Activated naive CD4-positive, alpha-beta T cell treated with anti-CD3 and anti-CD28 coated beads, Interleukin-2, amount 50 U/mL, for 16 hours (primary cell): ENCODE data around the gene NUP214.
"Not testable (repeated sequence)": the region's sequence is repeated elsewhere in the genome, so short reads cannot be mapped to it uniquely, and the experiment has no call there.

Experiments used
- DNase-seq: peaks from one replicate; pipeline ENCODE4 v3.0.0-alpha.2; 2020

Gene NUP214

GRCh38 chr9:131201856-131202255 lies 76.5 kb downstream of the NUP214 start:
- DNase-seq: no peak

- DNase-seq: no peak
Observed at GRCh38 chr9:131203431-131204218, 78.2 kb downstream of the NUP214 start.

DNA sequence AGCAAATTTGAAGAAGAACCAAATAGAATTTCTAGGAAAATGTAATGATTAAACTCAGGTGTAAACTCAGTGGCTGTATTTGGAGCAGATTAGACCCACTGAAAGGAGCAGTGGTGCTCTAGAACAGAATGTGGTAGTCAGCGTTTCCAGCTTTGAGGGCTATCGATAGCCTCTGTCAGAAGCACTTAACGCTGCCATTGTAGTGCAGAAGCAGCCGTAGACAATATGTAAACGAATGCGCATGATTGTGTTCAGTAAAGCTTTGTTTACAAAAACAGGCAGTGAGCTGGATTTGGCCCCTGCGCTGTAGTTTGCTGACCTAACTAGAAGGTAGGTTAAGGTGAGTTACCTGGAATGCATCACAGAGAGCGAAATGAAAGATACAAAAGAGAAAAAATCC lies 78.9 kb downstream of the NUP214 start:
- no peak for DNase-seq

- no peak for DNase-seq
Observed at GRCh38 chr9:131206495-131206894, 81.1 kb downstream of the NUP214 start.

GRCh38 chr9:131211920-131212319 lies 86.5 kb downstream of the NUP214 start:
- DNase-seq: not testable (repeated sequence)

GRCh38 chr9:131214286-131214856 lies 89.0 kb downstream of the NUP214 start:
- DNase-seq: no peak

- no peak for DNase-seq
Observed at GRCh38 chr9:131214876-131215275, 89.5 kb downstream of the NUP214 start.

- DNase-seq: no peak
Observed at GRCh38 chr9:131216806-131217205, 91.4 kb downstream of the NUP214 start.

- no peak for DNase-seq
Observed at GRCh38 chr9:131217331-131218031, 92.1 kb downstream of the NUP214 start.

- DNase-seq: no peak
Observed at GRCh38 chr9:131218370-131218769, 93.0 kb downstream of the NUP214 start.

GRCh38 chr9:131220485-131220884 lies 95.1 kb downstream of the NUP214 start:
- DNase-seq: no peak

- DNase-seq: no peak
Observed at GRCh38 chr9:131222460-131222859, 97.1 kb downstream of the NUP214 start.

GRCh38 chr9:131226226-131226625 lies 100.8 kb downstream of the NUP214 start:
- DNase-seq: no peak

GRCh38 chr9:131227112-131227958 lies 101.9 kb downstream of the NUP214 start:
- DNase-seq: no peak

DNA sequence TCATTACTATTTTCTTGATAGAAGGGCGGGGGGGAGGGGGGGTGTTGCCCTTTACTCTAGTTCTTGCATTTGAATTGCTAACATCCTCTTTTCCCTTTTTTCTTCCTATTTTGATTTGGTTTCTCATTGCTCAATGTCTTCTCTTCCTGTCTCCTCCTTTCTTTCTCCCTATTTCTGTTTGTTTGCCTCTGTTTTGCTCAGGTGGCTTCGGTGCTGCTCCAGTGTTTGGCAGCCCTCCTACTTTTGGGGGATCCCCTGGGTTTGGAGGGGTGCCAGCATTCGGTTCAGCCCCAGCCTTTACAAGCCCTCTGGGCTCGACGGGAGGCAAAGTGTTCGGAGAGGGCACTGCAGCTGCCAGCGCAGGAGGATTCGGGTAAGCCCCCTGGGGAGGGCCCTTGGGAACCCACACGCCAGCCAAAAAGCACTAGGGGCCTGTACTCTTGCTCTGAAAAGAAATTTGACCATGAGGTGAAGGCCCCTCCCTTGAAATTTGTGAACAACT lies 102.6 kb downstream of the NUP214 start:
- DNase-seq: no peak

GRCh38 chr9:131228988-131229387 lies 103.6 kb downstream of the NUP214 start:
- no peak for DNase-seq

DNA sequence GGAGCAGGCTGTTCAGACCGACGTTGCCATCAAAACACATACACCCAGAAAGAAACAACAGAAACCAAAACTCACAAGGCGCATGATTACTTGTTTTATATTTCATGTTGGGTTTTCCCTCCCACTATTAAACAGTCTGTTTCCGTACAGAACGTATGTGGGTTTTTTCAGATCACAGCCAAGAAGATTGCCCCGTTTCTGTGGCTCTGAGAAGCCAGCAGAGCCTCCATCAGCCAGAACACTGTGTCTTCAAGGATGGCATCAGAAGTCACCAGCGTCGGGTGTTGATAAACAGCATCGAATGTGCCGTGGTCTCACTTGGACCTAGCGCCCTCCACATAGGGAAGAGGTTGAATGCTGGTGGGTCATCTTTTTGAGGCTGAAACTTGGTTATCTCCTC lies 108.2 kb downstream of the NUP214 start:
- no peak for DNase-seq

DNA sequence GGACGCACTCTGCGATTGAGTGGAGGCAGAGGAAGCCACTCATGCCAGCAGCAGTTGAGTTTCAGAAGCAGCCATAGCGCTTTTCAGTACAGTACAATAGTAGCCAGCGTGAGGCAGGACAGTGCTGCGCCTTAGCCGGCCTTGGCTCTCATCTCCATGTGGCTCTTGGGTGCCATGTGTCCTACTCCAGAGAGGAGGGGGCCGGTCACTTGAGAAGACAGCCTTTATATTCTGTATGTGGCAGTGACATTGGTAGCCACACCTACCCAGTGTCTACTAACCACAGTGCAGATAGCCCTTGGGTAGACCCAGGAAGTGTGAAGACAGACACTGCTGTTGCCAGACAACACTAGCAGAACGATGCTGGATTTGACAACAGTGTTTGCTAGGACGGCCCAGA lies 108.6 kb downstream of the NUP214 start:
- DNase-seq: no peak

DNA sequence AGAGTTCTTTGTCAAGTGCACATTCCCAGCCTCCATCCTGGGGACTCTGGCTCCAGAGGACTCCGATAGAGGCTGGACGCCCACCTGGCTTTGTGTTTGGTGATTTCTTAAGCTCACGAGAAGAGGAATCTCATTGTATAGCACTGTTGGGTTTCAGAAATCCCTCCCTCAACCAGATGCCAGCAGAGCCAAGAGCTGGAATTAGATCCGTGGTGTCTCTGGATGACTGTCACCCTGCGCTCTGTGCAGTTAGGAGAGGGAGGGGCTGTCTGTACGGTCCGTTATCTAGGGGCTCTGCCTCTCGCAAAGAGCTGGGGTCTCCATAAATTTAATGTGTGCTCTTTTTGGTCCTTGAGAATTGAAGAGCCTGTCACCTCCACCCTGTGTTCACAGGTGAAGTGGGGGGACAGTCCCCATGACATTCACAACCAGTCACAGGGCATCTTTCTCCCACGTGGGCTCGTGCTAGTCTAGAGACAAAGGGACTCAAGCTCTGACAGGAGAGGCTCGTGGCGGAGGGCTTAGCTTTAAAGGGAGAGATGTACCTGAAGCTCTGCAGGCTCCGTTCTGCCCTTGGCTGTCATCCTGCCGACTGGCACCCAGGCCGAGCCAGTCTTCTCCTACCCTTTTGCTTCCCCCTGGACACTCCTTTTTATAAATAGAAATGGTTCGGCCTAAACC lies 109.6 kb downstream of the NUP214 start:
- no peak for DNase-seq

DNA sequence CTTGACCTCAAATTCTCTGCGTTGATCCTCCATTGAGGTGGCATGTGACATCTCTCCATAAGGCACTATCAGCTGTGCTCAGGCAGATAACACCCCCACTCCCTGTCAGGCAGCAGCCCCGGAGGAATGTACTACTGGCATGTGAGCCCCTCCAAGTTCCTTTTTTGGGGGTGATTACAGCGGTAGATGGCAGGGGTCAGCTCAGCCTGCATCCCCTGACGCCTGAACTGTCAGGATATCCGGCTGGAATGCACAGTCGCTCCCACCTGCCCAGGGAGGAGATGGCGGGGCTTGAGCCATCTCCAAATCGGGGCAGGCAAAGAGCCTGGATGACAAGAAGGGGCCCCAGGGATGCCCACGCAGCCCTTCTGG lies 110.1 kb downstream of the NUP214 start:
- no peak for DNase-seq

GRCh38 chr9:131236161-131236560 lies 110.8 kb downstream of the NUP214 start:
- no peak for DNase-seq

DNA sequence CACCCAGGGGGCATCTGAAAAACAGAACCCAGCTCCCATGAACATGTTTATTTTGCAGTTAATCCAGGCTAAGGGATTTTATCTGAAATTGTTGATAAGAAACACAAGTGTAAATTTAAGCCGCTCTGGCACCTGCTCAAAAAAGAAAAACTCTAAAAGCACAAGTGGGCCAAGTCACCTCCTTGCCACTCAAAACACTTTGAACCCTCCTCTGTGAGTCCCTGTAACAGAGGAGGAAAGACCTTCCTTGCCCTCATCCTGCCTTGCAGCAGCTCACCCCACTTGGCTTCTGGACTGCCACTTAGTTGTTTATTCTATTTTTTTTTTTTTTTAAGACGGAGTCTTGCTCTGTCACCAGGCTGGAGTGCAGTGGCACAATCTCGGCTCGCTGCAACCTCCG lies 111.4 kb downstream of the NUP214 start:
- DNase-seq: no peak
